Measurements from ENCODE around the gene RNASEH2B. TPM values are rescaled to one million over a fixed set of nuclear protein-coding genes. Genes with fewer than 3 reads are reported as not detected.

Gene RNASEH2B
- total RNA-seq, 2 donors from 2014 or later, result 37.7 to 44.1 TPM

GRCh38 chr13:51002736-51003135 lies 93.1 kb downstream of the RNASEH2B start:
- TF ChIP-seq CTCF (conservative IDR thresholded peaks at IDR 0.05), result no peak
- no peak overlapping the region for H3K27ac ChIP-seq (ENCODE audit: low read depth, low read length)
- no peak overlapping the region for H3K9ac ChIP-seq (ENCODE audit: extremely low read depth, low read length, poor library complexity, severe bottlenecking)
- no peaks in the 10 kb centered on the region for H3K27me3 ChIP-seq (ENCODE audit: control insufficient read depth, insufficient read depth, low read length, poor library complexity, severe bottlenecking)
- Mint-ChIP-seq H3K4me3 (no peak overlapping the region), H3K4me1 (peaks cover 18% of the 10 kb centered on the region), H3K27ac (no peak overlapping the region), H3K27me3 (ENCODE audit: insufficient read depth) (no peaks in the 10 kb centered on the region), H3K36me3 (ENCODE audit: low read depth) (no peaks in the 10 kb centered on the region), H3K9me3 (no peaks in the 10 kb centered on the region)
- H3K9me3 ChIP-seq (ENCODE audit: control insufficient read depth, low read length), result no peaks in the 10 kb centered on the region
- H3K4me3 ChIP-seq (ENCODE audit: low read length), result no peak overlapping the region
- DNase-seq, result no peak
- H3K4me1 ChIP-seq (ENCODE audit: control insufficient read depth, insufficient read depth, low read length), result no peaks in the 10 kb centered on the region
- 85% methylated on average over 1 of the region's 1 CpG; no CpG with 5 or more reads in 1 of the 2 experiments for WGBS, 2 experiments (ENCODE audit: insufficient coverage in 1 of 2, insufficient read length in 1 of 2)
- no peaks in the 10 kb centered on the region for H3K36me3 ChIP-seq (ENCODE audit: control insufficient read depth, insufficient read depth, low read length)

- Histone ChIP-seq H3K9me3 (ENCODE audit: control insufficient read depth, low read length) (no peaks in the 10 kb centered on the region), H3K27ac (ENCODE audit: low read depth, low read length) (no peak overlapping the region), H3K36me3 (ENCODE audit: control insufficient read depth, insufficient read depth, low read length) (no peaks in the 10 kb centered on the region), H3K9ac (ENCODE audit: extremely low read depth, low read length, poor library complexity, severe bottlenecking) (no peak overlapping the region), H3K4me1 (ENCODE audit: control insufficient read depth, insufficient read depth, low read length) (no peaks in the 10 kb centered on the region), H3K4me3 (ENCODE audit: low read length) (no peak overlapping the region), H3K27me3 (ENCODE audit: control insufficient read depth, insufficient read depth, low read length, poor library complexity, severe bottlenecking) (no peaks in the 10 kb centered on the region)
- Mint-ChIP-seq H3K27me3 (ENCODE audit: insufficient read depth) (no peaks in the 10 kb centered on the region), H3K4me3 (no peak overlapping the region), H3K36me3 (ENCODE audit: low read depth) (no peaks in the 10 kb centered on the region), H3K27ac (no peak overlapping the region), H3K4me1 (peaks cover 18% of the 10 kb centered on the region), H3K9me3 (no peaks in the 10 kb centered on the region)
- 92 to 94% methylated on average over 6 to 7 of the region's 7 CpGs for WGBS, 2 experiments (ENCODE audit: insufficient coverage in 1 of 2, insufficient read length in 1 of 2)
- no peak for DNase-seq
- no peak for TF ChIP-seq CTCF (conservative IDR thresholded peaks at IDR 0.05)
Measured at GRCh38 chr13:51003642-51004041, 94.1 kb downstream of the RNASEH2B start.

- Histone ChIP-seq H3K9me3 (ENCODE audit: control insufficient read depth, low read length) (no peaks in the 10 kb centered on the region), H3K9ac (ENCODE audit: extremely low read depth, low read length, poor library complexity, severe bottlenecking) (no peak overlapping the region), H3K4me1 (ENCODE audit: control insufficient read depth, insufficient read depth, low read length) (no peaks in the 10 kb centered on the region), H3K27me3 (ENCODE audit: control insufficient read depth, insufficient read depth, low read length, poor library complexity, severe bottlenecking) (no peaks in the 10 kb centered on the region), H3K36me3 (ENCODE audit: control insufficient read depth, insufficient read depth, low read length) (no peaks in the 10 kb centered on the region), H3K4me3 (ENCODE audit: low read length) (no peak overlapping the region), H3K27ac (ENCODE audit: low read depth, low read length) (no peak overlapping the region)
- Mint-ChIP-seq H3K9me3 (no peaks in the 10 kb centered on the region), H3K4me1 (peaks cover 18% of the 10 kb centered on the region), H3K27ac (no peak overlapping the region), H3K27me3 (ENCODE audit: insufficient read depth) (no peaks in the 10 kb centered on the region), H3K4me3 (no peak overlapping the region), H3K36me3 (ENCODE audit: low read depth) (no peaks in the 10 kb centered on the region)
- 90% methylated on average over 11 to 18 of the region's 18 CpGs for WGBS, 2 experiments (ENCODE audit: insufficient coverage in 1 of 2, insufficient read length in 1 of 2)
- TF ChIP-seq CTCF (conservative IDR thresholded peaks at IDR 0.05), result no peak
- no peak for DNase-seq
Measured at GRCh38 chr13:51004111-51004865, 94.7 kb downstream of the RNASEH2B start.

Data from endodermal cell (in vitro differentiated cells).